Gastroesophageal sphincter (tissue), 3 donors: ENCODE results near the gene EVA1A.

Source experiments
- CTCF ChIP-seq, 4 experiments: fragments of 200-600 bp in 2 of 4; fragments of 450-650 bp in 2 of 4; sonication (generic) in 1 of 4; IDR thresholded peaks; one replicate each; pipeline ENCODE4 v1.5.1; 2017 to 2019; ENCODE audit warnings: antibody characterized with exemption in 4 of 4, mild to moderate bottlenecking in 2 of 4, moderate library complexity in 2 of 4
- POLR2A ChIP-seq, 2 donors: fragments of 450-650 bp; IDR thresholded peaks; one replicate each; pipeline ENCODE4 v1.6.1; 2017; ENCODE audit warnings: antibody characterized with exemption in 2 of 2, mild to moderate bottlenecking in 2 of 2, moderate library complexity in 1 of 2

GRCh38 chr2:75528221-75528977, 32.3 kb downstream of the EVA1A start:
- TF ChIP-seq CTCF (IDR thresholded peaks at IDR 0.05) (no peak), POLR2A (IDR thresholded peaks at IDR 0.05) (no peak)
